GM19467 (cell line): ENCODE measurements around the gene LIPK.

ENCODE experiments used
- ATAC-seq: cut with Tn5 transposase; IDR thresholded peaks from one replicate; pipeline ENCODE4 v1.9.1; 2021; ENCODE audit warnings: mild to moderate bottlenecking, moderate library complexity; ENCODE audit not compliant: unreplicated experiment

Gene LIPK

GRCh38 chr10:88783724-88784123 is 77.7 kb downstream of the LIPK start:
- ATAC-seq = no peak

- ATAC-seq = no peak
Observed at GRCh38 chr10:88786032-88786770, 80.2 kb downstream of the LIPK start.

DNA sequence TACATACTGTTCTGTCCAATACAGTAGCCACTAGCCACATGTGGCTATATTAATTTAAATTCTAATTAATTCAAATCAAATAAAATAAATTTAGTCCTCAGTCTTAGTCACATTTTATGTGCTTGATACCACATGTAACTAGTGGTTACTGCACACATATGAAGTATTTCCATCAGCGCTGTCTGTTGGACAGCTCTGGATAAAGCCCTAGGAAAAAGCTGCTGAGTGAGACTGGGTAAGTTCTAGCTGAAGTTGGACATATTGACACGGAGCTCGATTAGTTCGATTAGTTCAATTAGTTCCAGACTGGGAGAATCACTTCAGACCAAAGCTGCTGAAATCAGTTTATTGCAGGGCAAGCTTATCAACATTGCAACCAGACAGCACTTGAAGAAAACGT is 81.4 kb downstream of the LIPK start:
- no peak for ATAC-seq

- ATAC-seq = no peak
Observed at GRCh38 chr10:88788924-88789323, 82.9 kb downstream of the LIPK start.

- ATAC-seq = no peak
Observed at GRCh38 chr10:88791924-88792323, 85.9 kb downstream of the LIPK start.

- no peak for ATAC-seq
Observed at GRCh38 chr10:88792661-88793060, 86.6 kb downstream of the LIPK start.

DNA sequence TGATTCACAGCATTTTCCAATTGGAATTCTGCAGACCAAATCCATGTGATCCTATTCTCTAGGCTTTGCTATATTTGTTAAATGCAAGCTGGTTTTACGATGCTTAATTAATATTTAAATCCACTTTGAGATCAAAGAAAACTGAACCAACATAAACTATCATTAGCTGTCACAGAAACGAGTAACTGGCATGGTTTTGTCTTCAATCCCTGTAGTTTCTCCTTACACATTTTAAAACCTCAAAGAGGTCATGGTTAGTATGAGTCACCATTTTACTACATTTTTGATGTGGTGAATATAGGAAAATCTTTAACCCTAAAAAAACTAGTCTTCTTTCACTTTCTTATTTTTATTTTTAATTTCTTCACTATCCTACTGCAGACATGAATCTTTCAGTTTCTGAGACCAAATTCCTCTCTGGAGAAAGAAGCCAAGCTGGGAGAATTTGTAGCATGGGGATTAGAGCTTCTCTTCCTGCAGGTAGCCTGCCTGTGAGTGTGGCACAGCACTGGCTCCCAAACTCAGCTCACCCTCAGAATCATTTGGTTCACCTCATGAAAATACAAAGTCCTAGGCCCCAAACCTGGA is 87.8 kb downstream of the LIPK start:
- ATAC-seq = no peak

GRCh38 chr10:88794731-88795130 is 88.7 kb downstream of the LIPK start:
- no peak for ATAC-seq

- no peak for ATAC-seq
Observed at GRCh38 chr10:88800152-88801125, 94.4 kb downstream of the LIPK start.
